Gastrocnemius medialis (tissue), 4 donors: ENCODE data around the gene STX12.

ENCODE experiments used
- CTCF ChIP-seq, 5 experiments: fragments of 450-650 bp in 3 of 5; fragments of 200-600 bp in 2 of 5; sonication (generic) in 2 of 5; IDR thresholded peaks in 4 of 5; conservative IDR thresholded peaks in 1 of 5; 1 replicate in 4 of 5; 2 replicates in 1 of 5; pipeline ENCODE4 v1.5.1; 2016 to 2019; ENCODE audit warnings: antibody characterized with exemption in 5 of 5, mild to moderate bottlenecking in 3 of 5, moderate library complexity in 3 of 5
- POLR2A ChIP-seq, 2 donors: fragments of 450-650 bp; IDR thresholded peaks; one replicate each; pipeline ENCODE4 v1.6.1; 2017; ENCODE audit warnings: antibody characterized with exemption in 2 of 2, mild to moderate bottlenecking in 2 of 2, moderate library complexity in 2 of 2

- TF ChIP-seq CTCF (IDR thresholded peaks at IDR 0.05 in 4 of 5, conservative IDR thresholded peaks at IDR 0.05 in 1 of 5), result no peak
- TF ChIP-seq POLR2A (IDR thresholded peaks at IDR 0.05), result no peak
Observed at GRCh38 chr1:27789540-27790041, 16.6 kb downstream of the STX12 start.
